Duodenal mucosa (tissue), 2 donors: Measurements from ENCODE around the gene TNIK.

Experiments
- H3K27ac ChIP-seq: one replicate; pipeline ENCODE4 v1.7.0; 2013; ENCODE audit warnings: low read depth, low read length
- H3K27me3 ChIP-seq, 2 donors: one replicate each; pipeline ENCODE4 v1.7.0; 2013; ENCODE audit warnings: low read length in 2 of 2, control low read depth in 1 of 2; ENCODE audit not compliant: insufficient read depth in 2 of 2, control insufficient read depth in 1 of 2
- H3K36me3 ChIP-seq, 2 donors: one replicate each; pipeline ENCODE4 v1.7.0; 2013; ENCODE audit warnings: low read length in 2 of 2, control low read depth in 1 of 2; ENCODE audit not compliant: insufficient read depth in 2 of 2, control insufficient read depth in 1 of 2
- H3K4me1 ChIP-seq, 2 donors: one replicate each; pipeline ENCODE4 v1.7.0; 2013; ENCODE audit warnings: low read length in 2 of 2, control low read depth in 1 of 2; ENCODE audit not compliant: insufficient read depth in 2 of 2, control insufficient read depth in 1 of 2
- H3K4me3 ChIP-seq, 2 donors: one replicate each; pipeline ENCODE4 v1.7.0; 2013; ENCODE audit warnings: low read length in 2 of 2, low read depth in 1 of 2
- H3K9ac ChIP-seq, 2 donors: one replicate each; pipeline ENCODE4 v1.7.0; 2013; ENCODE audit warnings: low read length in 2 of 2, low read depth in 1 of 2
- H3K9me3 ChIP-seq, 2 donors: one replicate each; pipeline ENCODE4 v1.7.0; 2013; ENCODE audit warnings: low read length in 2 of 2, control low read depth in 1 of 2; ENCODE audit not compliant: control insufficient read depth in 1 of 2

TNIK gene

GRCh38 chr3:171116824-171117395 is 343.3 kb downstream of the TNIK start:
- H3K27ac ChIP-seq: no peak overlapping the region
- H3K4me1 ChIP-seq: no peaks in the 10 kb centered on the region
- H3K9me3 ChIP-seq: no peaks in the 10 kb centered on the region
- H3K4me3 ChIP-seq: no peak overlapping the region
- H3K36me3 ChIP-seq: peaks cover 10 to 34% of the 10 kb centered on the region in 2 donors
- no peak overlapping the region for H3K9ac ChIP-seq
- no peaks in the 10 kb centered on the region for H3K27me3 ChIP-seq

- H3K4me1 ChIP-seq: no peaks in the 10 kb centered on the region
- no peak overlapping the region for H3K9ac ChIP-seq
- no peaks in the 10 kb centered on the region for H3K27me3 ChIP-seq
- H3K4me3 ChIP-seq: no peak overlapping the region
- peaks cover 8 to 29% of the 10 kb centered on the region in 2 donors for H3K36me3 ChIP-seq
- no peaks in the 10 kb centered on the region for H3K9me3 ChIP-seq
- H3K27ac ChIP-seq: no peak overlapping the region
Measured at GRCh38 chr3:171116365-171116764, 343.8 kb downstream of the TNIK start.

- H3K9ac ChIP-seq: no peak overlapping the region
- H3K9me3 ChIP-seq: no peaks in the 10 kb centered on the region
- peaks cover 2 to 25% of the 10 kb centered on the region in 2 donors for H3K36me3 ChIP-seq
- no peak overlapping the region for H3K27ac ChIP-seq
- H3K27me3 ChIP-seq: no peaks in the 10 kb centered on the region
- H3K4me3 ChIP-seq: no peak overlapping the region
- H3K4me1 ChIP-seq: no peaks in the 10 kb centered on the region
Measured at GRCh38 chr3:171115667-171116066, 344.5 kb downstream of the TNIK start.

- no peak overlapping the region for H3K9ac ChIP-seq
- H3K36me3 ChIP-seq: peaks cover 4 to 31% of the 10 kb centered on the region in 2 donors
- no peak overlapping the region for H3K27ac ChIP-seq
- H3K9me3 ChIP-seq: no peaks in the 10 kb centered on the region
- no peaks in the 10 kb centered on the region for H3K27me3 ChIP-seq
- no peak overlapping the region for H3K4me3 ChIP-seq
- H3K4me1 ChIP-seq: no peaks in the 10 kb centered on the region
Measured at GRCh38 chr3:171113716-171114115, 346.5 kb downstream of the TNIK start.

- Histone ChIP-seq H3K36me3 (peaks cover 4 to 50% of the 10 kb centered on the region in 2 donors), H3K9ac (no peak overlapping the region), H3K4me1 (no peaks in the 10 kb centered on the region), H3K27me3 (no peaks in the 10 kb centered on the region), H3K4me3 (no peak overlapping the region), H3K27ac (no peak overlapping the region), H3K9me3 (no peaks in the 10 kb centered on the region)
Measured at GRCh38 chr3:171110715-171111114, 349.5 kb downstream of the TNIK start.

- no peak overlapping the region for H3K4me3 ChIP-seq
- no peaks in the 10 kb centered on the region for H3K27me3 ChIP-seq
- no peak overlapping the region for H3K27ac ChIP-seq
- no peaks in the 10 kb centered on the region for H3K9me3 ChIP-seq
- H3K4me1 ChIP-seq: no peaks in the 10 kb centered on the region
- no peak overlapping the region for H3K9ac ChIP-seq
- peaks cover 4 to 42% of the 10 kb centered on the region in 2 donors for H3K36me3 ChIP-seq
Measured at GRCh38 chr3:171108066-171108465, 352.1 kb downstream of the TNIK start.

- Histone ChIP-seq H3K27ac (no peak overlapping the region), H3K27me3 (no peaks in the 10 kb centered on the region), H3K4me3 (no peak overlapping the region), H3K9me3 (no peaks in the 10 kb centered on the region), H3K4me1 (no peaks in the 10 kb centered on the region), H3K9ac (no peak overlapping the region), H3K36me3 (peaks cover 0 to 45% of the 10 kb centered on the region in 2 donors)
Measured at GRCh38 chr3:171103185-171103584, 357.0 kb downstream of the TNIK start.

- Histone ChIP-seq H3K4me1 (no peaks in the 10 kb centered on the region), H3K9me3 (no peaks in the 10 kb centered on the region), H3K36me3 (peaks cover 0 to 36% of the 10 kb centered on the region in 2 donors), H3K27ac (no peak overlapping the region), H3K4me3 (no peak overlapping the region), H3K9ac (no peak overlapping the region), H3K27me3 (no peaks in the 10 kb centered on the region)
Measured at GRCh38 chr3:171101982-171102641, 358.1 kb downstream of the TNIK start.

- Histone ChIP-seq H3K4me3 (no peak overlapping the region), H3K4me1 (no peaks in the 10 kb centered on the region), H3K9ac (no peak overlapping the region), H3K27ac (no peak overlapping the region), H3K36me3 (peaks cover 7 to 24% of the 10 kb centered on the region in 2 donors), H3K27me3 (no peaks in the 10 kb centered on the region), H3K9me3 (no peaks in the 10 kb centered on the region)
Measured at GRCh38 chr3:171099911-171100310, 360.3 kb downstream of the TNIK start.

GRCh38 chr3:171095063-171095462 is 365.1 kb downstream of the TNIK start:
- H3K27ac ChIP-seq: no peak overlapping the region

More at GRCh38 chr3:171095063-171095462, 365.1 kb downstream of the TNIK start:
- Histone ChIP-seq H3K9me3 (no peaks in the 10 kb centered on the region), H3K4me1 (no peaks in the 10 kb centered on the region), H3K27me3 (no peaks in the 10 kb centered on the region), H3K9ac (no peak overlapping the region), H3K36me3 (peaks cover 9 to 11% of the 10 kb centered on the region in 2 donors), H3K4me3 (no peak overlapping the region)
